Caki2 (cell line): ENCODE data around the gene COL5A3. TPM values are rescaled to one million over a fixed set of nuclear protein-coding genes. Genes with fewer than 3 reads are reported as not detected.
"Not testable (repeated sequence)": the region's sequence is repeated elsewhere in the genome, so short reads cannot be mapped to it uniquely, and the experiment has no call there.

Source experiments
- DNase-seq: peaks from one replicate; pipeline ENCODE4 v3.0.0-alpha.2; 2015; ENCODE audit warnings: low read depth
- in situ Hi-C: cut with HindIII; loops from 2 replicates; pipeline ENCODE4 v1.10.0; 2016; ENCODE audit warnings: low sequenced_read_pairs, low pct_unique_long_range_greater_than_20kb, mixed read lengths
- total RNA-seq: library from RNA; depleted of rRNA; stranded (reverse); fragments of >200 nt; shearing (Covaris generic); gene quantifications from 2 replicates; pipeline ENCODE4 v1.2.3, GENCODE V29; 2014; ENCODE audit warnings: low replicate concordance

Gene COL5A3
- total RNA-seq, 1 experiment from 2014 or later = not detected

- in situ Hi-C loops = no loop called here
- DNase-seq = no peak
These were observed 58.0 kb downstream of the COL5A3 start for GRCh38 chr19:9952276-9952675.

GRCh38 chr19:9947441-9947840, 62.9 kb downstream of the COL5A3 start:
- in situ Hi-C loops = no loop called here
- DNase-seq = no peak

DNA sequence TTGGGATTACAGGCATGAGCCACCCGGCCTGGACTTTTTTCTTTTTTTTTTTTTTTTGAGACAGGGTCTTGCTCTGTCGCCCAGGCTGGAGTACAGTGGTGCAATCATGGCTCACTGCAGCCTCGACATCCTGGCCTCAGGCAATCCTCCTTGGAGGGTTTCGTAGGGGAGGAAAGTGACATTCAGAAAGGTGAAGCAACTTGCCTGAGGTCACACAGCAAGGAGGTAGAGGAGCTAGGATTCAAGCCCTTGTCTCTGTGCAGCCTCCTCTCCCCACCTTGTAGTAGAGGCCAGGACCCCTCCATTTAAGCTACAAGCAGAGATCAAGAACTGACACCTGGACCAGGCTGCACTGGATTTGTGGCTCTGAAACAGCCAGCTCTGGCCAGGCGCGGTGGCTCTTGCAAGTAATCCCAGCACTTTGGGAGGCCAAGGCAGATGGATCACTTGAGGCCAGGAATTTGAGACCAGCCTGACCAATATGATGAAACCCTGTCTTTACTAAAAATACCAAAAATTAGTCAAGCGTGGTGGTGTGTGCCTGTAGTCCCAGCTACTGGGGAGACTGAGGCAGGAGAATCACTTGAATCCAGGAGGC, 63.7 kb downstream of the COL5A3 start:
- in situ Hi-C loops, DNase-seq: not testable (repeated sequence)

DNA sequence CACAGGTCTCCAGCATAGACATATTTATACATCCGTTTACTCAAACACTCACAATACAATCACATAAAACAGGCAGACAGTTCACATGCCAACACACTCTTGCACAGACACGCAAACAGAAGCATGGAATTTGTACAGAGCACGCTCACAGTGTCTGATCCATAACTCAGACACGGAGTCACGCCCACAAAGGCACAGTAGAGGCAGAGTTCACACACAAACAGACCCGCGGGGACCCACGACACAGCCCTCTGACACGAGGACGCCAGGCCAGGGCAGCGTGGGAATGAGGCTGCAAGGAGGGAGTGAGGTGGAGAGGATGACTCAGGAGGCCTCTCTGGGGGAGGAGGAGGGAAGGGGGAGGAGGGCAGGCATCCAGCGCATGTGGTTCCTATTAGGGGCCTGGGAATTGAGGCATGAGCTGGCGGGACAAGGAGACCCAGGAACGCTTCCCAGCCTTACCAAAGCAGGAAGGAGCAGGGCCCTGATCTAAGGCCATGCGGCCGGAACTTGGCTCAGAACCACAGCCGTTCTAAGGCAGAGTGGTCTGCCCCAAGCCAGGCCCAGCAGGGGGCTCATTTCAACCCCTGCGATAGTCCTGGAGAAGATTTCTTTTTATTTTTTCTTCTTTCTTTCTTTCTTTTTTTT, 64.9 kb downstream of the COL5A3 start:
- in situ Hi-C loops = no loop called here
- no peak for DNase-seq

DNA sequence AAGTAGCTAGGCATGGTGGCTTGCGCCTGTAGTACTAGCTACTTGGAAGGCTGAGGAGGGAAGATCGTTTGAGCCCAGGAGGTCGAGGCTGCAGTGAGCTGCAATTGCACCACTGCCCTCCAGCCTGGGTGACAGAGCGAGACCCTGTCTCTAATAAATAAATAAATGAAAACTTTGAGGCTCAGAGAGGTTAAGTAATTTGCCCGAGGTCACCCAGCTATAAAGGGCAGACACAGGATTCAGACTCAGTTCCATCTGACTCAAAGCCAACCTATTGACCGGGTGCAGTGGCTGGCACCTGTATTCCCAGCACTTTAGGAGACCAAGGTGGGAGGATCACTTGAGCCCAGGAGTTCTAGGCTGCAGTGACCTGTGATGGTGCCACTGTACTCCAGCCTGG, 66.6 kb downstream of the COL5A3 start:
- no peak for DNase-seq
- in situ Hi-C loops = no loop called here

GRCh38 chr19:9941671-9942070, 68.6 kb downstream of the COL5A3 start:
- in situ Hi-C loops = no loop called here
- no peak for DNase-seq

DNA sequence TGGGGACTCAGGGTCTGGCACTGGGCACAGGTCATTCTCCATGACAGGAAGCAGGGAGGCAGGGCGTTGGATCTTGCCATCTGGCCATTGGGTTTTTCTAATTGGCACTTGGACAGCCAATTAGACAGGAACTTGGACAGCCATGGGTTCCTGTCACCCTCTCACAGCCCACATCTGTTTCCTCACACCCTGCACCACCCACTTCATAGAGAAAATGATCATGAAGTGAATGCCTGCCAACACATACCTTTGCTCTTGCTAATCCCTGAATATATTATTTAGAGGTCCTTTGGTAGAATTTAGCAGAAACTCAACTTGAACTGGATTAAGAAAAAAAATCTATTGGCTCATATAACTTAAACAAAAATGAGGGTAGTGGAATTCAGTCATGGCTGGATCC, 69.1 kb downstream of the COL5A3 start:
- no peak for DNase-seq
- in situ Hi-C loops = no loop called here

GRCh38 chr19:9940778-9941177, 69.5 kb downstream of the COL5A3 start:
- in situ Hi-C loops = no loop called here
- no peak for DNase-seq

DNA sequence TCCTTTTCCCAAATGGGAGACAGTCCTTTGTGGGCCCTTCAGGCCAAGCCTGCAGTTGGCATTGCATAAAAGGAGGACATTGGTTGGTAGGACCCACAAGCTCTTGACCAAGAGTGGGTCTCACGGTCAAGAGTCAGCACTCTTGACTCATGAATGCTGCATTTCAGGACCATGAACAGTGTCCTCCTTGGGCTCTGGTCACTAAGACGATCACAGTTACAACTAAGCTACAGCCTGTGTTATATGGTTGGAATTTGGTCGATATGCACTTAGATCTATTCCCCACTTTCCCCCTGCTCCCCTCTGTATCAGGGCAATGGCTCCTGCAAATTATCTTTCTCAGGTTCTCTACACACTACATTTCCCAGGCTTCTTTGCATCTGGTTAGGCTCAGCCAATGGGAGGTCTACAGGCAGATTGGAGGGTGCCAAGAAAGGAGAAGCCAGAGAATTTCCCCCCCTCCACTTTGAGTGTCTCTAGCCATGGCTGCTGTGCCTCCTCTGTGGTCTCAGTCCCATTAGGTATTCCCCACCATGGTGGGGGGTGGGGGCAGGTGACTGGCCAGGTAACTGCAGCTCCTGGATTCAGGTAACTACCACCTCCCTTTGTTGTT, 70.9 kb downstream of the COL5A3 start:
- DNase-seq = no peak
- in situ Hi-C loops = no loop called here

GRCh38 chr19:9937001-9937411, 73.3 kb downstream of the COL5A3 start:
- in situ Hi-C loops = no loop called here
- DNase-seq = no peak

DNA sequence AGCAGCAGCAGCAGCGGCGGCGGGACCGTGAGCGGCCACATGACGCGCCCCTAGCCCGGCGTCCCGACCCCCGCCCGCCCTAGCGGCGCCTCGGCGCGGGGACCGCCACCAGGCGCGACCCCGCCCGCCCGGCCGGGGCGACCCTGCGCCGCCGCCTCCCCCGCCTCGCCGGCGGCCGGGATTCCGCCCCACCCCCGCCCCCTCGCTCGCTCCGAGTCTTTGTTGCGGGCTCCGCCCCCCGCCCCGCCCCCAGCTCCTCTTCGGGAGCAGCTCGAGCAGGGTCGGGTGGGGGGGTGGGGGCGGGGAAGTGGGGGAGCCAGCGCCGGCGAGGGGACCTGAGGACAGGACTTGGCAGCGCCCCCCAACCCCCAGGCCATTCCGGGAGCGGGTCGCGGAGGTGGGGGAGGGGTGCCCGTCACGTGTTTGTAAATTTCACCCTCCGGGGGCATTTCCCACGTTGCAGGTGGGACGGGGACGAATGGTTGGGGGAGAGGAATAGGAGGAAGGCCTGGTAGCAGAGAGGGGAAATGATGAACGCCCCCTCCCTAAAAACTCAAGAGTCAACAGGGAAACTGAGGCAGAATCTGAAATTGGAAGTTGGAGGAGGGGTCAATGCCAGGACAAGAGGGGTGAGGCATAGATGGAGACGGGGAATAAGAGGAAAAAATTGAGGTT, 73.8 kb downstream of the COL5A3 start, which contains the start of gene OLFM2:
Gene OLFM2, minus strand, starts transcription at position 190 of the 675 bp plus-strand sequence. Its CDS starts 149 bp downstream, at position 41.
- in situ Hi-C loops = no loop called here
- no peak for DNase-seq

DNA sequence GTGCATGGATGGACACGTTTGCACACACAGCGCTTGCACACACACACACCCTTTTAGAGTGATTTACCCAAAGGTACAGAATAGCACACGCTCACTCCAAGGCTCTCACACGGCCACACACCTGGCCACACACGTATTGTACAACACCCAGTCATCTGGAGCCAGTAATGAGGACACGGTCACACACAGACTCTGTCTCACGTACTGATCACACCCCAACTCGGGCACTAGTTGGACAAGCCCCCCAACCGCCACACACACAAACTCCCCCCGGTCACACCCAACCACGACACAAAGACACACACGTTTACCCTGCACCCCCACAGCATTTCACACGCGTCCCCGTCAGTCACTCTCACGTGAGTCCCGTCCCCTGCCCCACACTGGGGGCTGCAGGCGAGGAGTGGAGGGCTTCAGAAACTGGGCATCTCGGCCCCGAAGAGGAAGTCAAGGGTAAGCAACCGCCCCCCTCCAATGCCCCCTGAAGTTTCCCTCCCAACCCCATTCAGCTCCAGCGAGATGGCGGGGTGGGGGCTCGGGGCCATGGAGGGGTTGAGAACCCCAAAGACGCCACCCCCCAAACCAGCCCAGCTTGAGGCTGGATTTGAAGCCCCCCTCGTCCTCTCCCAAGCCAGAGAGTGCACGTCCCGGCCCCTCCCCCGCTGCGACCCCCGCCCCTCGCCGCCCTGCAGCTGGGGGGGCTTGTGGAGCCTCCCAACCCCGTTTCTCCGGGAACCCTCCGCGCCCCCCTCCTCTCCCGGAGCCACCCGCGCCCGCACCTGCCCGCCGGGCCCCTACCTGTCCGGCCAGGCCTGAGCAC, 74.6 kb downstream of the COL5A3 start:
- no peak for DNase-seq
- in situ Hi-C loops = no loop called here

DNA sequence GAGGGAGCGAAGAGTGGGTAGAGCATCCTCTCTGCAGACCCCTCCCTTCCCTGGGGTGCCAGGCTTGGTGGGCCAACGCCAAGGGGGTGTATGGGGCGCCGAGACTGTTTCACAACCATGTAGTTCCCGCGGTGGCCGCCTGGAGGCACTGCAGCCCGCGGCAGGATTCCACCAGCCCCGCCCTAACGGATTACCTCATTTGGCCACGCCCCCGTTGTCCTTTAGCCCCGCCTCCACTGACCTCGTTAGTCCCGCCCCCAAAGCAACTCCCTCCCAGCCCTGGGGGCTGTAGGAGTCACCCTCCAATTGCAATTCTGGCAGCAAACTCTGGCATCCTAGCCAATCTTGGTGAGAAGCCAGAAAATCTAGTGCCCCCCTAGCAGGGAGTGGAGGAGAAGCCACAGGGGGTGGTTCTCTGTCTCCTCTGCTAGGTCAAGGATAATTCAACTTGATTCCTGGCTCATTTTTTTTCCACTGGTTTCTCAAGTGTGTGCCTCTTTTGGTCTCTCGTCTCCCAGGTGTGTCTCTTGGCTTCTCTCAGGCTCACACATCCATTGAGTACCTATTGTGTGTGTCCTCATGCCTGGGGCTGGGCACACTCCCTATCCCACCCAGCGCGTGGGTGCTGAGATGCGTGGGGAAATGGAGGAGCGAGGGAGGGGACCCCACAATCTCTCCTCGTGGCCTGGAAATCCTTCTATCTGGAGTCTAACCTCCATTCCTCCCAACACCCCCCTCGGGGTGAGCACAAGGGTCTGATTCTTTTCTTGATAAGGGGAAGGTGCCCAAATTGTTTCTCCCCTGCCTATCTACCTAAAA, 76.0 kb downstream of the COL5A3 start:
- peak; percentile 44 for DNase-seq
- in situ Hi-C loops = no loop called here

- DNase-seq = no peak
- in situ Hi-C loops = no loop called here
These were observed 77.5 kb downstream of the COL5A3 start for GRCh38 chr19:9932835-9933234.

DNA sequence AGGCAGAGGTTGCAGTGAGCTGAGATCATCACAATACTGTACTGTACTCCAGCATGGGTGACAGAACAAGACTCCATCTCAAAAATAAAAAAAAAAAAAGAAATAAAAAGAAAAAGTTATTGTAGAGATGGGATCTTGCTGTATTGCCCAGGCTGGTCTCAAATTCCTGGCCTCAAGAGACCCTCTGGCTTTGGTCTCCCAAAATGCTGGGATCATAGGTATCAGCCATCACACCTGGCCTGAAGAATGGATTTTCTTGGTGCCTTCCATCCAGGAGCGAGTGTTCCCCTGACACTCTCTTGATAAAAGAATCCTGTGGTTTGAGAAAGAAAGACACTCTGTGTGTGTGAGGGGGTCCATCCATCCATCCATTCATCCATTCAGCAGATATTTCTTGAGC, 78.7 kb downstream of the COL5A3 start:
- no peak for DNase-seq
- in situ Hi-C loops = no loop called here

GRCh38 chr19:9923440-9923839, 86.9 kb downstream of the COL5A3 start:
- no peak for DNase-seq
- in situ Hi-C loops = no loop called here

DNA sequence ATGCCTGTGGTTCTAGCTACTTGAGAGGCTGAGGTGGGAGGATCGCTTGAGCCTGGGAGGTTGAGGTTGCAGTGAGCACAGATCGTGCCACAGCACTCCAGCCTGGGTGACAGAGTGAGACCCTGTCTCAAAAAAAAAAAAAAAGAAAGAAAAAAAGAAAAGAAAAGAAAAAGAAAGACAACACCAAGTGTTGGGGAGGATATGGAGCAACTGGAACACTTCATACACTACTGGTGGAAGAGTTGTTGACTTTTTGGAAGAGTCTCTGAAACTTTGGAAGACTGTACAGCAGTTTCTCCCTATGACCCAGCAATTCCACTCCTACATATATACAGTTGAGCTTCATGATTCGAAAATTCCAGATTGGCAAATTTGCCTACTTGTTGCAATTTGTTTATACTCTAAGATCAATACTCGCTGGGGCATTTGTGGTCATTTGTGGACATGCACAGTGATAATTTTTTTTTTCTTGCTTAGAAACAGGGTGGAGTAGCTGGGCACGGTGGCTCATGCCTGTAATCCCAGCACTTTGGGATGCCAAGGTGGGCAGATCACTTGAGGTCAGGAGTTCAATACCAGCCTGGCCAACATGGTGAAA, 87.4 kb downstream of the COL5A3 start:
- in situ Hi-C loops = not testable (repeated sequence)

More for the DNA sequence above, 87.4 kb downstream of the COL5A3 start:
- not testable (repeated sequence) for DNase-seq
